GM12878 (cell line): ENCODE measurements around the gene RHOT1. TPM values are rescaled to one million over a fixed set of nuclear protein-coding genes. Genes with fewer than 3 reads are reported as not detected.
"Not testable (repeated sequence)": the region's sequence is repeated elsewhere in the genome, so short reads cannot be mapped to it uniquely, and the experiment has no call there.

Experiments used
- ATAC-seq: fragments of 200-7000 bp; cut with Tn5 transposase; 3 replicates; pipeline ENCODE4 v1.9.1; 2020; ENCODE audit warnings: mild to moderate bottlenecking, moderate library complexity
- BruUV-seq: library from RNA; stranded (reverse); fragments of 400-500 nt; replicated peaks from 2 replicates; lab custom pipeline; 2021; lab: Mats Ljungman, UMichigan
- CTCF ChIA-PET: fragments of 300-600 bp; sonication (Branson Sonifier 250); formaldehyde crosslinking; extraction: SDS; loops from one replicate; lab custom pipeline; 2021; ENCODE audit warnings: inconsistent platforms; lab: Yijun Ruan, JAX
- POLR2A ChIA-PET: fragments of 350-600 bp; formaldehyde crosslinking; extraction: SDS; loops from one replicate; lab custom pipeline; 2021; ENCODE audit warnings: inconsistent platforms; lab: Charles Lee
- RAD21 ChIA-PET: fragments of 300-600 bp; sonication (Branson Sonifier 250); formaldehyde crosslinking; loops from one replicate; lab custom pipeline; 2023; ENCODE audit warnings: antibody characterized with exemption; ENCODE audit not compliant: unreplicated experiment; lab: Charles Lee
- SMC1A ChIA-PET: fragments of 300-600 bp; sonication (Branson Sonifier 250); formaldehyde crosslinking; loops from one replicate; lab custom pipeline; 2023; ENCODE audit not compliant: unreplicated experiment, uncharacterized antibody; lab: Charles Lee
- DNase-seq: peaks from one replicate; pipeline ENCODE4 v3.0.0-alpha.2; 2011; ENCODE audit warnings: low read depth, low spot score
- FAIRE-seq: peaks from 3 replicates; lab custom pipeline; 2011; peaks lifted over from hg19 to GRCh38; lab: Jason Lieb, UNC
- H2AFZ ChIP-seq: 2 replicates; pipeline ENCODE4 v1.6.0; 2011; ENCODE audit warnings: low read depth, low read length, control low read depth; ENCODE audit not compliant: control insufficient read depth
- H3K27ac ChIP-seq: 2 replicates; pipeline ENCODE4 v1.5.1; 2011; ENCODE audit warnings: control low read depth; ENCODE audit not compliant: control insufficient read depth, insufficient read depth
- H3K27me3 ChIP-seq, 2 experiments: replicated peaks in 1 of 2; 2 replicates each; pipeline versions ENCODE4 v1.6.0 to v1.6.1; 2011; ENCODE audit warnings: low read length in 1 of 2; ENCODE audit not compliant: control insufficient read depth in 2 of 2, insufficient read depth in 2 of 2
- H3K36me3 ChIP-seq, 2 experiments: 2 replicates each; pipeline ENCODE4 v1.5.1; 2011; ENCODE audit warnings: low read length in 1 of 2; ENCODE audit not compliant: control insufficient read depth in 2 of 2, insufficient read depth in 2 of 2
- H3K4me1 ChIP-seq: 2 replicates; pipeline ENCODE4 v1.6.1; 2011; ENCODE audit warnings: mild to moderate bottlenecking, low read length, moderate library complexity, mixed read lengths; ENCODE audit not compliant: control insufficient read depth, insufficient read depth
- H3K4me2 ChIP-seq: 2 replicates; pipeline ENCODE4 v1.6.0; 2011; ENCODE audit warnings: control low read depth; ENCODE audit not compliant: control insufficient read depth, insufficient read depth
- H3K4me3 ChIP-seq: fragments of 200-600 bp; sonication (generic); 2 replicates; pipeline ENCODE4 v1.5.1; 2016
- H3K79me2 ChIP-seq: 2 replicates; pipeline ENCODE4 v1.6.0; 2011; ENCODE audit warnings: low read length; ENCODE audit not compliant: control insufficient read depth, insufficient read depth
- H3K9ac ChIP-seq: 2 replicates; pipeline ENCODE4 v1.8.0; 2011; ENCODE audit warnings: low read length, control low read depth, mixed read lengths; ENCODE audit not compliant: control insufficient read depth, insufficient read depth
- H3K9me3 ChIP-seq: replicated peaks from 3 replicates; pipeline ENCODE4 v1.5.1; 2011; ENCODE audit warnings: mild to moderate bottlenecking, low read length; ENCODE audit not compliant: control insufficient read depth, insufficient read depth
- H4K20me1 ChIP-seq: 2 replicates; pipeline ENCODE4 v1.6.0; 2011; ENCODE audit not compliant: control insufficient read depth, insufficient read depth
- CBX5 ChIP-seq: sonication (generic); IDR thresholded peaks from 2 replicates; pipeline ENCODE4 v1.6.1; 2016; ENCODE audit warnings: low read depth, moderate library complexity, mild to moderate bottlenecking, inconsistent platforms
- CREM ChIP-seq: IDR thresholded peaks from 2 replicates; pipeline ENCODE4 v1.6.1; 2014; ENCODE audit warnings: antibody characterized with exemption, low read depth
- NKRF ChIP-seq: fragments of 450-650 bp; conservative IDR thresholded peaks from 2 replicates; pipeline ENCODE4 v1.6.1; 2017; ENCODE audit warnings: mild to moderate bottlenecking, moderate library complexity
- PAX5 ChIP-seq: IDR thresholded peaks from 2 replicates; pipeline ENCODE4 v1.6.1; 2011; ENCODE audit warnings: low read depth, low read length, borderline replicate concordance
- PML ChIP-seq: IDR thresholded peaks from 2 replicates; pipeline ENCODE4 v1.6.1; 2012; ENCODE audit warnings: low read length, inconsistent platforms
- POU2F2 ChIP-seq: IDR thresholded peaks from 3 replicates; pipeline ENCODE4 v1.6.1; 2011; ENCODE audit warnings: low read depth, mild to moderate bottlenecking, low read length, borderline replicate concordance
- STAT3 ChIP-seq: IDR thresholded peaks from 2 replicates; pipeline ENCODE4 v1.6.1; 2011; ENCODE audit warnings: low read depth, low read length, improper control_type of control experiment
- TCF12 ChIP-seq: IDR thresholded peaks from 2 replicates; pipeline ENCODE4 v1.6.1; 2011; ENCODE audit warnings: low read depth, mild to moderate bottlenecking, low read length
- ZBTB4 ChIP-seq: fragments of 450-650 bp; formaldehyde crosslinking; IDR thresholded peaks from 2 replicates; pipeline ENCODE4 v1.4.0; 2022; ENCODE audit warnings: mild to moderate bottlenecking, moderate library complexity
- WGBS: methylation state at CpG from one replicate; pipeline ENCODE4 v1.1.6; 2016; ENCODE audit warnings: low lambda C conversion rate; ENCODE audit not compliant: insufficient replicate concordance, insufficient coverage; ENCODE audit errors: missing lambda C conversion rate; 5-methylcytosine and 5-hydroxymethylcytosine counted together
- in situ Hi-C: fragments of 300-500 bp; cut with MboI; formaldehyde crosslinking; loops from 9 replicates; pipeline ENCODE4 v1.14.3; 2018; ENCODE audit warnings: mixed read lengths
- intact Hi-C: fragments of 100-400 bp; cut with micrococcal nuclease; formaldehyde crosslinking; loops from one replicate; pipeline ENCODE4 v1.14.2; 2022; ENCODE audit not compliant: unreplicated experiment
- polyA plus RNA-seq, 11 experiments: library from polyadenylated mRNA; depleted of rRNA in 4 of 11; unstranded in 6 of 11; stranded (reverse) in 5 of 11; fragments of >200 nt; fragmentation: Nextera tagmentation in 4 of 11; fragmentation: Illumina TruSeq in 1 of 11; extraction: Ambion mirVana in 4 of 11; extraction: Trizol in 1 of 11; gene quantifications; 1 replicate in 1 of 11; 2 replicates in 10 of 11; pipeline versions ENCODE4 v1.2.1 to v1.2.3, GENCODE V29; 2011 to 2016; ENCODE audit warnings: inconsistent platforms in 2 of 11, missing spikeins in 2 of 11, low read depth in 1 of 11
- total RNA-seq, 4 experiments: library from RNA; depleted of rRNA in 3 of 4; stranded (reverse); fragments of >200 nt in 3 of 4; fragmentation: Illumina TruSeq in 1 of 4; extraction: Trizol in 1 of 4; gene quantifications; 2 replicates each; pipeline versions ENCODE4 v1.2.1 to v1.2.3, GENCODE V29; 2013 to 2021

The RHOT1 gene
- total and polyA plus RNA-seq, 10 of the 15 experiments (the other 5 are each of a cell fraction or from before 2014, with no cell fraction given), result 13.3 to 68.2 (median 22.8) TPM

GRCh38 chr17:32114536-32114935 is 27.8 kb upstream of the RHOT1 start (continued):
- TF ChIP-seq ZBTB4 (CRISPR knock-in tag), result no peak

- H2AFZ ChIP-seq, H3K36me3 ChIP-seq, SMC1A ChIA-PET, H3K9ac ChIP-seq, CTCF ChIA-PET, ATAC-seq, intact Hi-C loops, H3K79me2 ChIP-seq, FAIRE-seq, H3K4me3 ChIP-seq, H3K4me1 ChIP-seq, DNase-seq, H3K9me3 ChIP-seq, H3K27ac ChIP-seq, POLR2A ChIA-PET, BruUV-seq, RAD21 ChIA-PET, H4K20me1 ChIP-seq, H3K4me2 ChIP-seq, in situ Hi-C loops, H3K27me3 ChIP-seq: not testable (repeated sequence)
- WGBS, result 90% methylated on average over 8 of the region's 8 CpGs
Observed at GRCh38 chr17:32115546-32115945, 26.8 kb upstream of the RHOT1 start.

GRCh38 chr17:32116937-32117336 is 25.4 kb upstream of the RHOT1 start:
- H3K27me3 ChIP-seq, result no peaks in the 10 kb centered on the region
- WGBS, result 35% methylated on average over 2 of the region's 2 CpGs
- POLR2A ChIA-PET, result no interaction called here
- in situ Hi-C loops, result no loop called here
- no TSS peak for BruUV-seq
- no peak overlapping the region for H2AFZ ChIP-seq
- TF ChIP-seq PML (no peak), CREM (no peak), CBX5 (no peak), TCF12 (no peak), POU2F2 (no peak), NKRF (no peak), PAX5 (no peak), STAT3 (no peak)
- no peak for FAIRE-seq
- no peaks in the 10 kb centered on the region for H3K4me1 ChIP-seq
- H3K27ac ChIP-seq, result no peak overlapping the region
- no peak overlapping the region for H3K9ac ChIP-seq
- no peaks in the 10 kb centered on the region for H3K79me2 ChIP-seq
- DNase-seq, result no peak
- no peak overlapping the region for H3K4me3 ChIP-seq
- RAD21 ChIA-PET, result no interaction called here
- ATAC-seq, result no peak
- intact Hi-C loops, result no loop called here
- H3K9me3 ChIP-seq, result no peaks in the 10 kb centered on the region
- CTCF ChIA-PET, result interaction anchor here (1.3 kb wide), 1 partner anchor 22 kb away, joined by 3 read pairs; no protein-coding TSS in a partner anchor
- H3K4me2 ChIP-seq, result no peak overlapping the region
- H4K20me1 ChIP-seq, result no peaks in the 10 kb centered on the region
- SMC1A ChIA-PET, result no interaction called here
- H3K36me3 ChIP-seq, result no peaks in the 10 kb centered on the region
